Suprapubic skin (tissue), 3 donors: ENCODE results near the gene NXPE2.

Experiments
- CTCF ChIP-seq, 2 donors: fragments of 200-600 bp in 1 of 2; fragments of 450-650 bp in 1 of 2; sonication (generic) in 1 of 2; IDR thresholded peaks; one replicate each; pipeline ENCODE4 v1.5.1; 2016 to 2019; ENCODE audit warnings: antibody characterized with exemption in 2 of 2, mild to moderate bottlenecking in 1 of 2, moderate library complexity in 1 of 2
- EP300 ChIP-seq: sonication (generic); formaldehyde crosslinking; IDR thresholded peaks from one replicate; pipeline ENCODE4 v1.6.1; 2017; ENCODE audit warnings: antibody characterized with exemption
- POLR2A ChIP-seq, 2 donors: fragments of 450-650 bp; IDR thresholded peaks; one replicate each; pipeline ENCODE4 v1.6.1; 2017; ENCODE audit warnings: antibody characterized with exemption in 2 of 2, mild to moderate bottlenecking in 2 of 2, moderate library complexity in 2 of 2

- TF ChIP-seq CTCF (IDR thresholded peaks at IDR 0.05) = no peak
- TF ChIP-seq POLR2A (IDR thresholded peaks at IDR 0.05) = no peak
- no peak for TF ChIP-seq EP300
Measured at GRCh38 chr11:114746013-114746412, 67.7 kb downstream of the NXPE2 start.
